NCI-H1105 (cell line): Measurements from ENCODE around the gene P2RX1.

Source experiments
- DNase-seq: peaks from one replicate; lab custom pipeline; 2025; lab: John Stamatoyannopoulos, UW

P2RX1 gene

GRCh38 chr17:3887804-3888203 is 28.5 kb downstream of the P2RX1 start:
- no peak for DNase-seq

GRCh38 chr17:3887394-3887793 is 28.9 kb downstream of the P2RX1 start:
- no peak for DNase-seq

GRCh38 chr17:3886776-3887175 is 29.5 kb downstream of the P2RX1 start:
- DNase-seq: no peak

GRCh38 chr17:3885970-3886369 is 30.3 kb downstream of the P2RX1 start:
- DNase-seq: no peak

- no peak for DNase-seq
These were observed 31.0 kb downstream of the P2RX1 start for GRCh38 chr17:3885271-3885670.

GRCh38 chr17:3884188-3884587 is 32.1 kb downstream of the P2RX1 start:
- no peak for DNase-seq

GRCh38 chr17:3882276-3882675 is 34.0 kb downstream of the P2RX1 start:
- no peak for DNase-seq

- no peak for DNase-seq
These were observed 35.3 kb downstream of the P2RX1 start for GRCh38 chr17:3880983-3881382.

- DNase-seq: no peak
These were observed 36.5 kb downstream of the P2RX1 start for GRCh38 chr17:3879591-3880417.

- DNase-seq: no peak
These were observed 37.1 kb downstream of the P2RX1 start for GRCh38 chr17:3879186-3879585.

GRCh38 chr17:3877220-3877619 is 39.0 kb downstream of the P2RX1 start:
- no peak for DNase-seq

- DNase-seq: no peak
These were observed 40.9 kb downstream of the P2RX1 start for GRCh38 chr17:3875317-3875716.

- DNase-seq: no peak
These were observed 42.4 kb downstream of the P2RX1 start for GRCh38 chr17:3873862-3874261.

- DNase-seq: no peak
These were observed 45.4 kb downstream of the P2RX1 start for GRCh38 chr17:3870871-3871306.

- DNase-seq: no peak
These were observed 48.7 kb downstream of the P2RX1 start for GRCh38 chr17:3867606-3868005.

GRCh38 chr17:3867106-3867505 is 49.2 kb downstream of the P2RX1 start:
- DNase-seq: no peak

- no peak for DNase-seq
These were observed 50.0 kb downstream of the P2RX1 start for GRCh38 chr17:3866276-3866675.

- DNase-seq: no peak
These were observed 51.1 kb downstream of the P2RX1 start for GRCh38 chr17:3865176-3865575.

GRCh38 chr17:3864534-3864933 is 51.7 kb downstream of the P2RX1 start:
- no peak for DNase-seq

- DNase-seq: no peak
These were observed 54.2 kb downstream of the P2RX1 start for GRCh38 chr17:3861761-3862681.

GRCh38 chr17:3860939-3861700 is 55.1 kb downstream of the P2RX1 start:
- DNase-seq: no peak

- DNase-seq: no peak
These were observed 56.3 kb downstream of the P2RX1 start for GRCh38 chr17:3859940-3860339.
